K562 treated with DMSO at 1 percent for 48 hours (cell line): Measurements from ENCODE around the gene NHEJ1. TPM values are rescaled to one million over a fixed set of nuclear protein-coding genes. Genes with fewer than 3 reads are reported as not detected.

Experiments used
- total RNA-seq: library from RNA; unstranded; fragments of 300-600 nt; gene quantifications from 2 replicates; pipeline ENCODE4 v1.2.3, GENCODE V29; 2022; ENCODE audit warnings: low replicate concordance; ENCODE audit errors: extremely low read depth

The NHEJ1 gene, protein sequence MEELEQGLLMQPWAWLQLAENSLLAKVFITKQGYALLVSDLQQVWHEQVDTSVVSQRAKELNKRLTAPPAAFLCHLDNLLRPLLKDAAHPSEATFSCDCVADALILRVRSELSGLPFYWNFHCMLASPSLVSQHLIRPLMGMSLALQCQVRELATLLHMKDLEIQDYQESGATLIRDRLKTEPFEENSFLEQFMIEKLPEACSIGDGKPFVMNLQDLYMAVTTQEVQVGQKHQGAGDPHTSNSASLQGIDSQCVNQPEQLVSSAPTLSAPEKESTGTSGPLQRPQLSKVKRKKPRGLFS
- total RNA-seq: not detected in 2 replicates

DNA sequence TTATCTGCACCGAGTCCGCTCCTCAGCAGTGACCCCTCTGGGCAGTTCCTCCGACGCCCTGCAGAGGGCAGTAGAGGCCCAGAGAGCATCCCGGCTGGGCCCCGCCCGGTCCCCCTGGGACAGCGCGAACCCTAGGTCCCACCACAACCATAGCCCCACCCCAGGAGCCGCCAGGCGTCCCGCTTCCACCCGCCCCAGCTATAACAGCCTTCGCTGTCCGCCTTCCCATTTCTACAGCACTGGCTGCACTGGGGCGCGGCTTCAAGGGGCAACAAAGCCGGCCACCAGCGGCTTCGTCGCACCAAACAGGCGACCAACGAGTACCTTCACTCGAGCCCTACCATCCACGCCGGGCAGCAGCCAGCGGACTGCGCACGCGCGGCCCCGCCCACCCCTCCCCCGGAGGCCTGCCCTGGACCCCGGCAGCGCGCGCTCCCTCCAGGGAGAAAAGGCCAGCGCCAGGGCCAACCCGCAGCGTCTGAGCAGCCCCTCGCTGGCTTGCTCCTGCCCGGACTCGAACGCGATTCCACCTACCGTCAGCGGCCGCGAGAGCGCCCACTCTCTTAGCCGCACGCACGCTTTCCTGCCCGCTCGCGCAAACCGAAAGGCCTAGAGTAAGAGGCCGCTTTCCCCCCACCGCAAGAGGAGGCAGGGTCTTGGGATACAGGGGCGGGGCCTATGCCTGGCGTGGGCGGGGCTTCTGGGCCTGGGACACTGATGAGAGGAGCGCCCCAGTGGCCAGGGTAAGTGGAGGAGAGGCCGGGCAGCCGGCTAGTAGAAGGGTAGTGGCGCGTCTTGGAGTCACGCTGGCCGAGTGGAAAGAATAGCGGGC is at the start of gene NHEJ1:
NHEJ1 (minus strand) TSS at position 630 of the 832 bp plus-strand sequence. CDS start 2,453 bp downstream, outside the sequence.

DNA sequence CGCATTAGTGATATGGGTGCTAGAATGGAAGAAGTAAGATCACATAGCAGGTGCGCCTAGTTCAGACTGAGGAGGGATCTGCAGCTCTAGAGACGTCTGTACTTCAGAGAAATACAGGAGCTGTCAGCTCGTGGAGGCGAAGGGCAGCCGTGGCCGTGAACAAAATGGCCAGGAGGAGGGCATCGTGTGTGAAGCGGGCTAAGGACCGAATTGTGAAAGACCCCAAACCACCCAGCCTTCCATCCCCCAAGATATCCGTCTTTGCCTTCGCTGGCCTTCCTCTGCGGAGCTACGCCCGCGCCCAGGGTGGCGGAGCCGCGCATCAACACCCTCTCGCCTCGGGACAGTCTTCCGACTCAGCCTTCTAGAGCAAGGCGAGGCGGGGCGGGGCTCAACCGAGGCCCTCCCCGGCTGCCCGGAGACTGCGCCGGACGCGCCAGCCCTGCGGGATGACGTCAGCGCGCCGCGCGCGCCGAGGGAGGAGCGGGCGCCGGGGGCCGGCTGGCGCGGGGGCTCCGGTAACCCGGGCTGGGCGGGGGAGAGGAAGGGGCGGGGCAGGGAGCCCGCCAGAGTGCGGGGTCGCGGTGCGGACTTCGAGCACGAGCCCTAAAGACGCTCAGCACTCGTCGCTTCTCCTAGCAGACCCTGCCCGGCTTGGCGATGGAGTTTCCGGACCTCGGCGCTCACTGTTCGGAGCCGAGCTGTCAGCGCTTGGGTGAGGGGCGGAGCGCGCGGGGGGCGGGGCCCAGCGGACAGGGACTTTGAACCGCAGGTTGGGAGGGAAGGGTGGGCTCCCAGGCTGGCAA is 45.9 kb upstream of the NHEJ1 start, which contains the start of gene ZFAND2B:
ZFAND2B (plus strand) TSS at position 455 of the 806 bp plus-strand sequence; CDS start at position 661, 206 bp downstream.

DNA sequence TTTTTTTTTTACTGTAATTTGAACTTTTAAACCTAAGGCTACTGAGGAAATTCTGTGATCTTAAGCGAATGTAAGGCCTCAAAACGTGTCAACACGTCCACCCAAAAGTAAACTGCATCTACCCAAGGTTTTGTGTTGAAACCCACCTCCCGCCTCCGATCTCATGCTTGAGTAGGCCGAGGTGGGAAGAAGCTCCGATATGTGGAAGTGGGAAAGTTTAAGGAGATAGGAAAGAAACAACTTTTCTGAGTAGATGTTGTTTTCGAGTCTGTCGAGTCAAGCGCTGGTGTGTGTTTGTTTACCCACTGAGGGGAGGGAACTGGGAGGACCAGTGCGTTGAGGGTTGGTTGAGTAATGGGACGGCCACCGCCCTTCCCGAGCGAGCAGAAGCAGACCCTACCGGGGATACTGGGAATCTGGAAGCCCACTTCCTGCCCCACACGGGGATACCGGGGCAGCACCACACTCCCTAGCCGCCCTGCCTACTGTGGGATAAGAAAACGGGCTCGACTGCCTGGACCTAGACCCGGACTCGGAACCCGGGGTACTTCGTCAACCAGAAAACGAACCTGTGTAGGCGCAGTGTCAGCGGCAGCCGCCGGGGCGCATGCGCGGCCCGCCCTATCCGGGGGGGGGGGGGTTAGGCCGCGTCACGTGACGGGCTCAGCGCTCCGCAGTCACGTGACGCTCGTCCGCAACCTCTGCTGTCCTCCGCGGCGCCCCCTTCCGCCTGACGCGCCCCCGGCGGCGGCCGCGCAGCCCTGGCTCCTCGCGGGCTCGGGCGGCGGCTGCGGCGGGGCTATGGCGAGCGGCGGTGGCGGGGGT is 17.1 kb upstream of the NHEJ1 start, which contains the start of gene RETREG2:
RETREG2 (plus strand) TSS at position 724 of the 825 bp plus-strand sequence; CDS start at position 802, 78 bp downstream.

DNA sequence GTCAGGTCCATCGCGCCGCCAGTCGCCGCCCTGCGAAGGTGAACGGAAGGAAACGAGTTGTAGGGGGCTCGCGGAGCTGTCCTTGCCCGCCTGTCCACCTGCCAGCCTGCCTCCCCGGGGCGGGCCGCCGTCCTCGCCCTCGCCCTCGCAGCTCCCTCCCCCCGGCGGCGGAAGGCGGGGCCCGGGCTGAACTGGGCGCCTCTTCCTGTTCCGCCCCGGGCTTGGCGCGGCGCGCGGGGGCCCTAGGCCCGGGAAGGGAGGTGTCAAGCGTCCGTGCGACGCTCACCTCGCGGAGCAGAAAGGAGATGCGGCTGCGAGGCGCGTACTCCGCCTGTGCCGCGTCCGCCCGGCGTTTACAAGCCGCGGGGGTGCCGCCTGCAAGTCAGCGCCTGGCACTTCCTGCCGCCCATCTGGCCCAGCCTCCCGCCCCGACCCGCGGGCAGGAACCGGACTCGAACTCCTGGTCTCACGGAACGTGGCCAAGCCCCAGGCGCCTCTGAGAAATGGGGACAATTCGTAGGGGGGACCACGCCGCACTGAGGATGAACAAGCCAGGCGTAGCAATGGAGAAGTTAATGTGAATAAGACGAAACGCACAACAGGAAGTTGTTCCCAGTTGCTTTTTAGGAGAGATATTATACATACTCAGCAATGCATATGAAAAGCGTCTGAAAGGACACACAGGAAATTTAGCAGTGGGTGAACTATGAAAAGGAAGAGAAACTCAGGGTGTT is 16.4 kb upstream of the NHEJ1 start, which contains the start of gene CNPPD1:
CNPPD1 (minus strand) TSS at position 108 of the 734 bp plus-strand sequence; CDS start at position 11, 97 bp downstream.

DNA sequence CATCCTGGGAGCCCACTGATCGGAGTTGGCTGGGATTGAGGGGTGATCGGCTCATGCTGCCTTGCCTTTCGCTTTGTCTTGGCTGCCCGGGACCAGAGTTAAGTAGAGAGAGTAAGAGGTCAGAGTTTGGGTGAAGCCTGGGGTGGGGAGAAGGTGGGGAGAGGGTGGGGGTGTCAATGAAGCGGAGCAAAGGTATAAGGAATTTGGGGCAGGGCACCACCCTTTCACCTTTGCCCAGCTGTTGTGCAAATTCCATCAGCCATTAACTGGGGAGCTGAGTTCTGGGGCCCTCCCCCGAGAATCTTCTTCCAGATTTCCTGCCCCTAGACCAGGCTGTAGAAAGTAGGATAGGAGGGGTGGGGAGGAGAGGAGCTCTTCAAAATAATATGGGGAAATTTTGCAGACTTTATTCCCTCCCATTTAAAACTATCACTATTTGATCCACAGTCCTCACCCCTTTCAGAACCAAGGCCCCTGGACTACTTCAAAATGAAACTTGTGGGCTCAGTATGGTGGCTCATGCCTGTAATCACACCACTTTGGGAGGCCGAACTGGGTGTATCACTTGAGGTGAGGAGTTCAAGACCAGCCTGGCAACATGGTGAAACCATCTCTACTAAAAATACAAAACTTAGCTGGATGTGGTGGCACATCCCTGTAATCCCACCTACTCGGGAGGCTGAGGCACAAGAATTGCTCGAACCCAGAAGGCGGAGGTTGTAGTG is 9.5 kb upstream of the NHEJ1 start, which contains the start of gene SLC23A3:
SLC23A3 (minus strand) TSS at position 100 of the 725 bp plus-strand sequence; CDS start at position 55, 45 bp downstream.

DNA sequence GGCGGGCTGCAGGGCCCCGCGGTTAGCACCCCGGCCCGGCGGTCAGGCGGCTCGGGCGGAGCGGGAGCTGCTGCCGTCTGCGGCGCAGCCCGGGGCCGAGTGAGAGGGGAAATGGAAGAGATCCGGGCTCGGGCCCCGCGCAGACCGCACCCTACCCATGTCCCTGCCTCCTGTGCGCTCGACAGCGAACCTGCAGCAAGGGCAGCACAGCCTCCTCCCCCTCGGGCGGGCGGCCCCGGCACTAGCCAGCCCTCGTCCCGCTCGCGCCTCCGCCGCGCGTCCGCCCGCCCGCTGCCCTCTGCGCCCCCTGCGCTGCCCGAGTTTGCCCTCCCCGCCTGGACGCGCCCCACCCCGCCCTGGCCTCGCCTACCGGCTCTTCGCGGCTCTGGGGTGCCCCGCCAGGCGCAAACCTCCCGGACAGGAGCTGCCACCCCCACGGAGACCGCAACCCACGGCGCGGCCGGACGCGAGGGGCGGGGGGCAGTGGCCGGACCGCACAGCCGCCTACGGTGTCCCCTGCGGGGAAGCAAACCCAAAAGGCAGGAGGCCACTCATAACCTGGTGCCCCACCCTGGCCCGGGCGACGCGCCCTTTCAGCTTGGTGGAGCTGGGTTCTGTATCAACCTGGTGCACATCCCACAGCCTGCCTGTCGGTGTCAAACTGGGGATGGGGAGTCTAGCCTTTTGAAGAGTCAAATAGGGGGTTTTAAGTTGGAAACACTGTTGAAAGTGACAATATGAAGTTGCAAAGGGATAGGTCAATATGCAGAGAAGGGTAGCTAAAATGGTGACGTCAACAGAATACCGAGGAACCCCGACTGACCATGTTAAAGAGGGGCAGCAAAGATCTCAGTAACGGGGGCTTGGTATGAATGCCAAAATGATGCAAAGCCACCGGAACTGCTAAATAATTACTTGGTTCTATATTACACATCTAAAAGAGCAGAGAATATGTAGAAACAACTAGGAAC is 99.5 kb downstream of the NHEJ1 start, which contains the start of gene IHH:
IHH (minus strand) TSS at position 101 of the 971 bp plus-strand sequence. CDS start 454 bp downstream, outside the sequence.

DNA sequence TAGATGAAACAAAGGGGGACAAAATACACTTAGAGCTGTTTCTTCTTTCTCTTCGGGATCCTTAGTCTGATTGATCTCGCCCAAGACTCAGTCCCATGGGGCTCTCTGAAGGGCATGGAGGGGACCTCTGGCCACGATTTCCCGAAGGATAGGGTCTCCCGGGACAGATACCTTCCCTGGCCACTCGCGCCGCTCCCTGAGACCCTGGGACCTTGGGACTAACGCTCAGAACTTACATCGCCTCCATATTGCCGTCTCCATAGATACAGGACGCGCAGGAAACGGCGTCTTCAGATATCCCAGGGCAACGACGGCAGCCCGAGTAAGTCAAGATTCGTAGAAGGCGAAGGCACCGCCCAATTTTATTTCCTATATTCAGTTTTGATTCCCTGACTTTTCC is 119.4 kb downstream of the NHEJ1 start, which contains the start of gene CFAP65:
CFAP65 (minus strand) TSS at position 265 of the 400 bp plus-strand sequence. CDS start 2,468 bp downstream, outside the sequence.

Other genes starting within 250 kb of the NHEJ1 start
- gene CDK5R2, start 201.1 kb downstream of the NHEJ1 start, total RNA-seq: not detected in 2 replicates
- gene FEV, start 175.6 kb downstream of the NHEJ1 start, total RNA-seq: not detected in 2 replicates
- not detected in 2 replicates for gene CRYBA2, start 167.4 kb downstream of the NHEJ1 start, total RNA-seq
- not detected in 2 replicates for gene CFAP65, start 119.3 kb downstream of the NHEJ1 start, total RNA-seq
- not detected in 2 replicates for gene IHH, start 99.9 kb downstream of the NHEJ1 start, total RNA-seq
- gene SLC23A3, start 9.2 kb upstream of the NHEJ1 start, total RNA-seq: not detected in 2 replicates
- gene CNPPD1, start 16.1 kb upstream of the NHEJ1 start, total RNA-seq: not detected in 2 replicates
- gene RETREG2, start 17.5 kb upstream of the NHEJ1 start, total RNA-seq: not detected in 2 replicates
- gene ZFAND2B, start 46.0 kb upstream of the NHEJ1 start, total RNA-seq: not detected in 2 replicates
- gene ABCB6, start 58.1 kb upstream of the NHEJ1 start, total RNA-seq: not detected in 2 replicates
- not detected in 2 replicates for gene ATG9A, start 68.8 kb upstream of the NHEJ1 start, total RNA-seq
- not detected in 2 replicates for gene ANKZF1, start 69.0 kb upstream of the NHEJ1 start, total RNA-seq
- not detected in 2 replicates for gene GLB1L, start 84.6 kb upstream of the NHEJ1 start, total RNA-seq
- not detected in 2 replicates for gene STK16, start 84.7 kb upstream of the NHEJ1 start, total RNA-seq
- not detected in 2 replicates for gene TUBA4B, start 92.4 kb upstream of the NHEJ1 start, total RNA-seq
- gene TUBA4A, start 93.1 kb upstream of the NHEJ1 start, total RNA-seq: not detected in 2 replicates
- not detected in 2 replicates for gene DNAJB2, start 118.6 kb upstream of the NHEJ1 start, total RNA-seq
- not detected in 2 replicates for gene PTPRN, start 148.6 kb upstream of the NHEJ1 start, total RNA-seq
- gene RESP18, start 171.9 kb upstream of the NHEJ1 start, total RNA-seq: not detected in 2 replicates
- gene DNPEP, start 227.1 kb upstream of the NHEJ1 start, total RNA-seq: not detected in 2 replicates